ENCODE results near the gene PMEL. TPM values are rescaled to one million over a fixed set of nuclear protein-coding genes. Genes with fewer than 3 reads are reported as not detected.

Gene PMEL
- total RNA-seq, 1 experiment from 2014 or later: 2.0 TPM

DNA sequence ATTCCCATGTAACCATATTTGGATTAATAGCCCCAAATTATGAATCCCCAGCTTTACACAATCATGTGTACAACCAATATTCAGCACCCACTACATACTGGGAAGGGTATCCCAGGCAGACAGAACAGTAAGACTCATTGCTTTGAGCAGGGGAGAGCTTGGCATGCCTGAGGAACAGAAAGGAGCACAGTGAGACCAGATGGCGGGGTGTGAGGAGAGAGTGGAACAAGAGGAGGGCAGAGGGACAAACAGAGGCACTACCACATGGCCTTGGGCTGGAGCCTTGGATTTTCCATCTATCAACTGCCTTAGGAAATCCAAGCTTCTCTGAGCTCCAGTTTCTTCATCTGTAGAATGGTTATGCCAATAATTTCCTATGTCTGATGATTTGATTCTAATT is 31.1 kb downstream of the PMEL start:
- CTCF ChIA-PET: no interaction called here

GRCh38 chr12:55933799-55934742 is 31.8 kb downstream of the PMEL start:
- Histone ChIP-seq H4K20me1 (ENCODE audit: low read length) (no peaks in the 10 kb centered on the region), H3K79me2 (ENCODE audit: low read length) (no peaks in the 10 kb centered on the region), H3K9me3 (ENCODE audit: low read length) (no peaks in the 10 kb centered on the region), H3K4me1 (ENCODE audit: insufficient read depth, low read length) (peaks cover 50% of the 10 kb centered on the region), H3K9ac (ENCODE audit: low read length) (0 out of 2 replicates have a peak overlapping the region, but pooled peaks have one; percentile 28), H3K4me2 (ENCODE audit: low read length) (peak overlapping the region; percentile 95), H3K36me3 (ENCODE audit: low read depth, low read length) (no peaks in the 10 kb centered on the region), H3K4me3 (ENCODE audit: low read length) (peak overlapping the region; percentile 26; the same call in 1 of the 2 replicates), H2AFZ (ENCODE audit: low read length) (no peak overlapping the region), H3F3A (ENCODE audit: low read length, unreplicated experiment) (no peaks in the 10 kb centered on the region), H3K27ac (ENCODE audit: low read length) (peak overlapping the region; percentile 56), H3K27me3 (ENCODE audit: low read length) (no peaks in the 10 kb centered on the region), H3K9me2 (replicated peaks; ENCODE audit: low read length) (no peaks in the 10 kb centered on the region)
- no peak for DNase-seq
- CTCF ChIA-PET: no interaction called here
- intact Hi-C loops (cut with micrococcal nuclease): loop anchor here (2.0 kb wide), 1 partner anchor 117 kb away; the partner anchor contains the start of gene SARNP
- no TSS peak for BruUV-seq (replicated peaks)
- POLR2A ChIA-PET (ENCODE audit: unreplicated experiment): no interaction called here
- ATAC-seq: no peak
- TF ChIP-seq EZH2phosphoT487 (IDR thresholded peaks at IDR 0.05; ENCODE audit: borderline replicate concordance, low read length) (no peak), EZH2 (IDR thresholded peaks at IDR 0.05; ENCODE audit: low read length, unreplicated experiment) (no peak), CTCF (conservative IDR thresholded peaks at IDR 0.05; ENCODE audit: low read depth, low read length) (no peak)

More for the DNA sequence above, 31.1 kb downstream of the PMEL start:
- POLR2A ChIA-PET (ENCODE audit: unreplicated experiment): no interaction called here
- Histone ChIP-seq H3K27ac (ENCODE audit: low read length) (no peak overlapping the region), H3K9me2 (replicated peaks; ENCODE audit: low read length) (no peaks in the 10 kb centered on the region), H3K79me2 (ENCODE audit: low read length) (no peaks in the 10 kb centered on the region), H3K9me3 (ENCODE audit: low read length) (no peaks in the 10 kb centered on the region), H3K27me3 (ENCODE audit: low read length) (no peaks in the 10 kb centered on the region), H2AFZ (ENCODE audit: low read length) (no peak overlapping the region), H3K4me3 (ENCODE audit: low read length) (no peak overlapping the region), H3K4me2 (ENCODE audit: low read length) (no peak overlapping the region), H3K9ac (ENCODE audit: low read length) (no peak overlapping the region), H3F3A (ENCODE audit: low read length, unreplicated experiment) (no peaks in the 10 kb centered on the region), H3K4me1 (ENCODE audit: insufficient read depth, low read length) (peaks cover 47% of the 10 kb centered on the region), H3K36me3 (ENCODE audit: low read depth, low read length) (no peaks in the 10 kb centered on the region), H4K20me1 (ENCODE audit: low read length) (no peaks in the 10 kb centered on the region)
- ATAC-seq: no peak
- intact Hi-C loops (cut with micrococcal nuclease): no loop called here
- no peak for TF ChIP-seq CTCF (conservative IDR thresholded peaks at IDR 0.05; ENCODE audit: low read depth, low read length)
- TF ChIP-seq EZH2 (IDR thresholded peaks at IDR 0.05; ENCODE audit: low read length, unreplicated experiment): no peak
- TF ChIP-seq EZH2phosphoT487 (IDR thresholded peaks at IDR 0.05; ENCODE audit: borderline replicate concordance, low read length): no peak
- DNase-seq: no peak
- BruUV-seq (replicated peaks): no TSS peak

Data from PC-3 (cell line).